H9 (cell line): Measurements from ENCODE around the gene ANKRD11. TPM values are rescaled to one million over a fixed set of nuclear protein-coding genes. Genes with fewer than 3 reads are reported as not detected.

ENCODE experiments used
- DNase-seq: peaks from one replicate; pipeline ENCODE4 v3.0.0-alpha.2; 2017
- H2AFZ ChIP-seq: one replicate; pipeline ENCODE4 v1.6.1; 2013; ENCODE audit warnings: mild to moderate bottlenecking, low read length, control low read depth, moderate library complexity
- H2AK5ac ChIP-seq: 2 replicates; pipeline ENCODE4 v1.6.1; 2013; ENCODE audit warnings: low read length, control low read depth, mixed read lengths; ENCODE audit not compliant: insufficient read length
- H2BK120ac ChIP-seq: one replicate; pipeline ENCODE4 v1.6.1; 2013; ENCODE audit warnings: low read depth, mild to moderate bottlenecking, low read length, control low read depth, inconsistent platforms; ENCODE audit not compliant: poor library complexity, severe bottlenecking
- H2BK12ac ChIP-seq: 2 replicates; pipeline ENCODE4 v1.6.1; 2013; ENCODE audit warnings: low read length, control low read depth, mixed read lengths, low read depth; ENCODE audit not compliant: insufficient read length
- H2BK15ac ChIP-seq: 2 replicates; pipeline ENCODE4 v1.6.1; 2013; ENCODE audit warnings: low read depth, low read length, control low read depth
- H2BK20ac ChIP-seq: one replicate; pipeline ENCODE4 v1.6.1; 2013; ENCODE audit warnings: low read depth, mild to moderate bottlenecking, low read length, control low read depth, inconsistent platforms; ENCODE audit not compliant: poor library complexity, severe bottlenecking
- H2BK5ac ChIP-seq: 2 replicates; pipeline ENCODE4 v1.6.1; 2013; ENCODE audit warnings: low read length, control low read depth, mixed read lengths; ENCODE audit not compliant: insufficient read length
- H3K14ac ChIP-seq: 2 replicates; pipeline ENCODE4 v1.6.1; 2013; ENCODE audit warnings: low read length, control low read depth; ENCODE audit not compliant: insufficient read depth
- H3K18ac ChIP-seq: 2 replicates; pipeline ENCODE4 v1.6.1; 2013; ENCODE audit warnings: low read depth, mild to moderate bottlenecking, mixed read lengths, low read length, control low read depth; ENCODE audit not compliant: insufficient read length
- H3K23ac ChIP-seq: 2 replicates; pipeline ENCODE4 v1.6.1; 2013; ENCODE audit warnings: low read length, control low read depth, mixed read lengths, low read depth; ENCODE audit not compliant: insufficient read length
- H3K23me2 ChIP-seq: 2 replicates; pipeline ENCODE4 v1.6.1; 2013; ENCODE audit warnings: low read depth, mild to moderate bottlenecking, mixed read lengths, low read length, control low read depth; ENCODE audit not compliant: insufficient read length, poor library complexity, severe bottlenecking
- H3K27ac ChIP-seq: 2 replicates; pipeline ENCODE4 v1.5.1; 2013; ENCODE audit warnings: low read length, control low read depth, mixed read lengths, low read depth; ENCODE audit not compliant: insufficient read length
- H3K27me3 ChIP-seq: 2 replicates; pipeline ENCODE4 v1.6.1; 2013; ENCODE audit warnings: low read length, control low read depth, inconsistent platforms; ENCODE audit not compliant: insufficient read depth
- H3K4ac ChIP-seq: 2 replicates; pipeline ENCODE4 v1.6.1; 2013; ENCODE audit warnings: low read depth, mild to moderate bottlenecking, control low read depth, inconsistent platforms, low read length, moderate library complexity
- H3K4me1 ChIP-seq: 2 replicates; pipeline ENCODE4 v1.6.1; 2013; ENCODE audit warnings: low read length, control low read depth, inconsistent platforms; ENCODE audit not compliant: insufficient read depth
- H3K4me2 ChIP-seq: 2 replicates; pipeline ENCODE4 v1.6.1; 2013; ENCODE audit warnings: low read length, control low read depth, mixed read lengths; ENCODE audit not compliant: insufficient read length, insufficient read depth
- H3K56ac ChIP-seq: 2 replicates; pipeline ENCODE4 v1.6.1; 2013; ENCODE audit warnings: low read depth, mild to moderate bottlenecking, mixed read lengths, low read length, control low read depth; ENCODE audit not compliant: insufficient read length
- H3K79me1 ChIP-seq: 2 replicates; pipeline ENCODE4 v1.6.1; 2013; ENCODE audit warnings: low read depth, mild to moderate bottlenecking, moderate library complexity, low read length, control low read depth, inconsistent platforms; ENCODE audit not compliant: insufficient read depth, poor library complexity, severe bottlenecking
- H3K79me2 ChIP-seq: 2 replicates; pipeline ENCODE4 v1.6.1; 2013; ENCODE audit warnings: low read length, control low read depth, inconsistent platforms; ENCODE audit not compliant: insufficient read depth
- H3K9ac ChIP-seq: 2 replicates; pipeline ENCODE4 v1.6.1; 2013; ENCODE audit warnings: low read length, control low read depth, mixed read lengths; ENCODE audit not compliant: insufficient read length; ENCODE audit errors: extremely low read depth
- H3K9me3 ChIP-seq: one replicate; pipeline ENCODE4 v1.6.1; 2013; ENCODE audit warnings: low read depth, low read length, inconsistent platforms; ENCODE audit not compliant: control insufficient read depth
- H3T11ph ChIP-seq: one replicate; pipeline ENCODE4 v1.6.1; 2013; ENCODE audit warnings: mild to moderate bottlenecking, low read length, control low read depth, inconsistent platforms
- H4K20me1 ChIP-seq: one replicate; pipeline ENCODE4 v1.6.1; 2013; ENCODE audit not compliant: control insufficient read depth, insufficient read length, insufficient read depth
- H4K5ac ChIP-seq: 2 replicates; pipeline ENCODE4 v1.6.1; 2013; ENCODE audit warnings: low read depth, mild to moderate bottlenecking, mixed read lengths, low read length, control low read depth; ENCODE audit not compliant: insufficient read length
- H4K8ac ChIP-seq: replicated peaks from 2 replicates; pipeline ENCODE4 v1.6.1; 2013; ENCODE audit warnings: low read length, control low read depth, mixed read lengths, low read depth; ENCODE audit not compliant: insufficient read length
- H4K91ac ChIP-seq: 2 replicates; pipeline ENCODE4 v1.6.1; 2013; ENCODE audit warnings: low read depth, mild to moderate bottlenecking, moderate library complexity, mixed read lengths, low read length, control low read depth; ENCODE audit not compliant: insufficient read length
- H3K27ac Mint-ChIP-seq, 3 experiments: 2 replicates in 2 of 3; 3 replicates in 1 of 3; pipeline ENCODE4 v1.8.0; 2020 to 2021; ENCODE audit warnings: mixed read lengths in 3 of 3, mild to moderate bottlenecking in 1 of 3, moderate library complexity in 1 of 3
- H3K27me3 Mint-ChIP-seq: 2 replicates; pipeline ENCODE4 v1.8.0; 2021; ENCODE audit warnings: low read depth, mild to moderate bottlenecking, moderate library complexity, mixed read lengths
- H3K36me3 Mint-ChIP-seq, 3 experiments: 2 replicates in 2 of 3; 3 replicates in 1 of 3; pipeline ENCODE4 v1.8.0; 2020 to 2021; ENCODE audit warnings: low read depth in 3 of 3, mixed read lengths in 3 of 3; ENCODE audit not compliant: insufficient read depth in 1 of 3
- H3K4me1 Mint-ChIP-seq, 2 experiments: 2 replicates each; pipeline ENCODE4 v1.8.0; 2020; ENCODE audit warnings: mixed read lengths in 2 of 2
- H3K4me3 Mint-ChIP-seq, 2 experiments: 2 replicates in 1 of 2; 3 replicates in 1 of 2; pipeline ENCODE4 v1.8.0; 2020 to 2021; ENCODE audit warnings: mild to moderate bottlenecking in 2 of 2, mixed read lengths in 2 of 2, moderate library complexity in 1 of 2
- H3K9me3 Mint-ChIP-seq, 2 experiments: 2 replicates in 1 of 2; 3 replicates in 1 of 2; pipeline ENCODE4 v1.8.0; 2020; ENCODE audit warnings: mild to moderate bottlenecking in 2 of 2, mixed read lengths in 2 of 2, moderate library complexity in 1 of 2
- WGBS: extraction: QIAGEN DNeasy Blood & Tissue Kit; methylation state at CpG from one replicate; pipeline ENCODE4 v1.1.7; 2013; ENCODE audit warnings: missing lambda C conversion rate, low lambda C conversion rate, mixed read lengths; ENCODE audit not compliant: insufficient read length; ENCODE audit errors: extremely low coverage; 5-methylcytosine and 5-hydroxymethylcytosine counted together
- total RNA-seq: library from RNA; stranded (reverse); gene quantifications from 2 replicates; pipeline ENCODE4 v1.2.1, GENCODE V29; 2021
- TF ChIP-seq, protein P1 (sequence below): fragments of 200-600 bp; sonication (generic); conservative IDR thresholded peaks from 3 replicates; pipeline ENCODE4 v1.8.0; 2021; ENCODE audit warnings: antibody characterized with exemption, mild to moderate bottlenecking

The ANKRD11 gene
- total RNA-seq, 1 experiment from 2014 or later: 181 TPM

DNA sequence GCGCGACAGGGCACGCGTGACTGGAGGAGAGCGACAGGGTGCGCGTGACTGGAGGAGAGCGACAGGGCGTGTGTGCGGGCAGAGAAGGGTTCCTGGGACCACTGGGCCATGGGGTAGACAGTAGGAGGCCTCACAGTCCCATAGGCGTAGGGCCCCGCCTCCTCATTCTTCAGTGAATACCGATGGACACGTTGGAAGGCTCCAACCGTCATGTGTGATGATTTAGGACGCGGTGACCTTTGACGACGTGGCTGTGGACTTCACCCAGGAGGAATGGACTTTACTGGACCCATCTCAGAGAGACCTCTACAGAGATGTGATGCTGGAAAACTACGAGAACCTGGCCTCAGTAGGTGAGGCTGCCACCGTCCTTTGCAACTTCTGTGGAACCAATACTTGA, 267.4 kb downstream of the ANKRD11 start:
- peaks cover 4 to 9% of the 10 kb centered on the region in 2 experiments for H3K9me3 Mint-ChIP-seq
- Histone ChIP-seq H2BK20ac (no peak overlapping the region), H3K4me1 (no peaks in the 10 kb centered on the region), H3K14ac (no peak overlapping the region), H2BK15ac (no peak overlapping the region), H2AFZ (no peak overlapping the region), H3K4ac (no peak overlapping the region), H2AK5ac (no peak overlapping the region), H4K20me1 (no peaks in the 10 kb centered on the region), H2BK120ac (no peak overlapping the region), H3K27me3 (no peaks in the 10 kb centered on the region), H3K4me2 (no peak overlapping the region), H3K9ac (no peak overlapping the region), H2BK12ac (no peak overlapping the region), H4K5ac (no peak overlapping the region), H3K23ac (no peak overlapping the region), H4K8ac (no peak overlapping the region), H3K9me3 (peaks cover 10% of the 10 kb centered on the region), H3K27ac (no peak overlapping the region), H3K56ac (no peak overlapping the region), H3K79me1 (no peaks in the 10 kb centered on the region), H3K79me2 (no peaks in the 10 kb centered on the region), H4K91ac (no peak overlapping the region), H3T11ph (no peak overlapping the region), H3K23me2 (peaks cover 2% of the 10 kb centered on the region), H3K18ac (no peak overlapping the region), H2BK5ac (no peak overlapping the region)
- H3K4me3 Mint-ChIP-seq: no peak overlapping the region
- H3K27me3 Mint-ChIP-seq: no peaks in the 10 kb centered on the region
- H3K27ac Mint-ChIP-seq: no peak overlapping the region
- WGBS: no CpG with 5 or more reads among the region's 21 CpGs
- TF ChIP-seq, protein P1, sequence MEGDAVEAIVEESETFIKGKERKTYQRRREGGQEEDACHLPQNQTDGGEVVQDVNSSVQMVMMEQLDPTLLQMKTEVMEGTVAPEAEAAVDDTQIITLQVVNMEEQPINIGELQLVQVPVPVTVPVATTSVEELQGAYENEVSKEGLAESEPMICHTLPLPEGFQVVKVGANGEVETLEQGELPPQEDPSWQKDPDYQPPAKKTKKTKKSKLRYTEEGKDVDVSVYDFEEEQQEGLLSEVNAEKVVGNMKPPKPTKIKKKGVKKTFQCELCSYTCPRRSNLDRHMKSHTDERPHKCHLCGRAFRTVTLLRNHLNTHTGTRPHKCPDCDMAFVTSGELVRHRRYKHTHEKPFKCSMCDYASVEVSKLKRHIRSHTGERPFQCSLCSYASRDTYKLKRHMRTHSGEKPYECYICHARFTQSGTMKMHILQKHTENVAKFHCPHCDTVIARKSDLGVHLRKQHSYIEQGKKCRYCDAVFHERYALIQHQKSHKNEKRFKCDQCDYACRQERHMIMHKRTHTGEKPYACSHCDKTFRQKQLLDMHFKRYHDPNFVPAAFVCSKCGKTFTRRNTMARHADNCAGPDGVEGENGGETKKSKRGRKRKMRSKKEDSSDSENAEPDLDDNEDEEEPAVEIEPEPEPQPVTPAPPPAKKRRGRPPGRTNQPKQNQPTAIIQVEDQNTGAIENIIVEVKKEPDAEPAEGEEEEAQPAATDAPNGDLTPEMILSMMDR: no peak
- H3K36me3 Mint-ChIP-seq: peaks cover 44 to 62% (median 54%) of the 10 kb centered on the region in 3 experiments
- DNase-seq: no peak
- H3K4me1 Mint-ChIP-seq: peaks cover 0 to 5% of the 10 kb centered on the region in 2 experiments; a peak in 1 of 4 replicates
